ENCODE data around the gene KRT84.

DNA sequence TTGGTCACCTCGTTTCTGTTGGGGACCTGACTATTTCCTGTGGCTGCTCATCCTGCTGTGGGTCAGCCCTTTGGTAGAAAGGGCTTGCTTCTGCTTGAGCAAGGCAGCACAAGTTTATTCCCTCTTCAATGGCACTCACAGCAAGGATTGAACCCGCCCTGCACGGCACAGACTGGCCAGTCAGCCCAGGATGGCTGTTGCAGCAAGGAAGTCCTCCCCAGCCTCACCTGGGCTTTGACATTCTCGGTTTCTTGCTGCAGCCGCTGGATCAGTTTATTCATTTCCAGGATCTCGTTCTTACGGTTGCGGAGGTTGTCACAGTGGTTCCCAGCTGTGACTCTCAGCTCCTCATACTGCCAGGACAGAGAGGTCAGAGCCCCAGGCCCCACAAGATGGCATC, 11.2 kb upstream of the KRT84 start:
- TF ChIP-seq, protein P1, sequence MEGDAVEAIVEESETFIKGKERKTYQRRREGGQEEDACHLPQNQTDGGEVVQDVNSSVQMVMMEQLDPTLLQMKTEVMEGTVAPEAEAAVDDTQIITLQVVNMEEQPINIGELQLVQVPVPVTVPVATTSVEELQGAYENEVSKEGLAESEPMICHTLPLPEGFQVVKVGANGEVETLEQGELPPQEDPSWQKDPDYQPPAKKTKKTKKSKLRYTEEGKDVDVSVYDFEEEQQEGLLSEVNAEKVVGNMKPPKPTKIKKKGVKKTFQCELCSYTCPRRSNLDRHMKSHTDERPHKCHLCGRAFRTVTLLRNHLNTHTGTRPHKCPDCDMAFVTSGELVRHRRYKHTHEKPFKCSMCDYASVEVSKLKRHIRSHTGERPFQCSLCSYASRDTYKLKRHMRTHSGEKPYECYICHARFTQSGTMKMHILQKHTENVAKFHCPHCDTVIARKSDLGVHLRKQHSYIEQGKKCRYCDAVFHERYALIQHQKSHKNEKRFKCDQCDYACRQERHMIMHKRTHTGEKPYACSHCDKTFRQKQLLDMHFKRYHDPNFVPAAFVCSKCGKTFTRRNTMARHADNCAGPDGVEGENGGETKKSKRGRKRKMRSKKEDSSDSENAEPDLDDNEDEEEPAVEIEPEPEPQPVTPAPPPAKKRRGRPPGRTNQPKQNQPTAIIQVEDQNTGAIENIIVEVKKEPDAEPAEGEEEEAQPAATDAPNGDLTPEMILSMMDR (IDR thresholded peaks at IDR 0.05), result no peak
- TF ChIP-seq POLR2A (IDR thresholded peaks at IDR 0.05), result no peak
- TF ChIP-seq POLR2AphosphoS5 (IDR thresholded peaks at IDR 0.05), result no peak
- no peak for TF ChIP-seq EP300 (IDR thresholded peaks at IDR 0.05)

All from sigmoid colon (tissue), 4 donors.